Stomach smooth muscle (tissue), 2 donors: Measurements from ENCODE around the gene USP12.

Experiments
- H3K27ac ChIP-seq: one replicate; pipeline ENCODE4 v1.7.0; 2013; ENCODE audit warnings: mild to moderate bottlenecking, low read length, inconsistent platforms
- H3K27me3 ChIP-seq, 2 donors: one replicate each; pipeline ENCODE4 v1.7.0; 2013; ENCODE audit warnings: low read length in 2 of 2; ENCODE audit not compliant: insufficient read depth in 2 of 2, control insufficient read depth in 1 of 2
- H3K36me3 ChIP-seq, 2 donors: one replicate each; pipeline ENCODE4 v1.7.0; 2013; ENCODE audit warnings: low read length in 2 of 2; ENCODE audit not compliant: control insufficient read depth in 2 of 2, insufficient read depth in 2 of 2
- H3K4me1 ChIP-seq: one replicate; pipeline ENCODE4 v1.7.0; 2013; ENCODE audit warnings: low read length; ENCODE audit not compliant: control insufficient read depth, insufficient read depth
- H3K4me3 ChIP-seq, 2 donors: one replicate each; pipeline ENCODE4 v1.7.0; 2013; ENCODE audit warnings: low read length in 2 of 2
- H3K9ac ChIP-seq, 2 donors: one replicate each; pipeline ENCODE4 v1.7.0; 2013; ENCODE audit warnings: low read length in 2 of 2, mild to moderate bottlenecking in 1 of 2
- H3K9me3 ChIP-seq, 2 donors: one replicate each; pipeline ENCODE4 v1.7.0; 2013; ENCODE audit warnings: low read length in 2 of 2; ENCODE audit not compliant: control insufficient read depth in 2 of 2
- donor health status: healthy.
- donor health status: Pancreatic carcinoma.

USP12 gene

DNA sequence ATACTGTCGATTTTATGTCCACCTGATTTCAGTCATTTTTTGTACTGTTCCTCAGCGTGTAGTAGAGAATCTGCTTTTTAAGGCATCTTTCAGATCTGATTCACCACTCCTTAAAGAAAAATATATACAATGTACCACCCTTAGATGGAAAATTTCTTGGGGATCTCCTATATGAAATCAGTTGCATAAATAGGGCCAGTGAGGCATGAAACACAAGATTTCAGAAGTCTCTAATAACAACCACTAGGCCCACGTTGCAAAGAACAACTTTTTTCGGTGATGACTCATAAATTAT, 1.4 kb downstream of the USP12 start:
- Histone ChIP-seq H3K27me3 (no peaks in the 10 kb centered on the region), H3K4me1 (peaks cover 19% of the 10 kb centered on the region), H3K27ac (peak overlapping the region; percentile 81), H3K9me3 (no peaks in the 10 kb centered on the region), H3K4me3 (peak overlapping the region; percentile 84 to 90), H3K36me3 (no peaks in the 10 kb centered on the region), H3K9ac (peak overlapping the region; percentile 86 to 87)

DNA sequence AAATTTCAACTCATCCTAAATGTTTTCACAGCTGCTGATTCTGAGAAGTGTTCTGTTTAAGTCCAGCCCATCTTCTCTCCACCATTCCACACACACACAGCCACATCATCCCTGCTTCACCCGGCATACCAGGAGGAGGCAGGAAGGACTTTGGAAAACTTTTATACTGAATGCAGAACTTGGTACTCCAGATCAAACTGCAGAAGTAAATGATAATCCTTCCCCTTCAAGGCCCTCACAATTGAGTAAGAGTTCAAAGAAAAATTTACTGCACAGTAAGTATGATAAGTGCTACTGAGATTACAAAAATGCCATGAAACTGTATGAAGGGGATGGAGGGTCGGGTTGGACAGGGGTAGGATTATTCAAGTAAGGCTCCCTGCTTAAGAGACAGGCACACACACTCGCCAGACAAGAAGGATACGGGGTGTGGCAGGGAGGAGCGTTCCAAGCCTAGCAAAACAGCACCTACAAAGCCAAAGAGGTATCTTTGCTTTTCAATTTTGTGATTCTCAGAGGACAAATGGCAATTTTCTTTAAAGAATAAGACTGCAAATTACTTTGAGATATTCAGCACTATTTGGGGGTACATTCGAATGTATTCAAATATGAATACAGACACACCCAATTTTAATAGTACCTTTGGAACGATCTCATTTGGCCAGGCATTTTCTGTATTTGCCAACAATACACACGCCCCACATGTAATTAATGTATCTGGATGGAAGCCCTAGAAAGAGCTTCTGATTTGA, 2.5 kb downstream of the USP12 start:
- H3K4me3 ChIP-seq, result peak overlapping the region; percentile 84 to 90
- peak overlapping the region; percentile 26 for H3K27ac ChIP-seq
- peak overlapping the region in 1 of 2 donors; percentile 86 for H3K9ac ChIP-seq
- no peaks in the 10 kb centered on the region for H3K36me3 ChIP-seq
- H3K9me3 ChIP-seq, result no peaks in the 10 kb centered on the region
- H3K27me3 ChIP-seq, result no peaks in the 10 kb centered on the region
- H3K4me1 ChIP-seq, result peaks cover 19% of the 10 kb centered on the region

DNA sequence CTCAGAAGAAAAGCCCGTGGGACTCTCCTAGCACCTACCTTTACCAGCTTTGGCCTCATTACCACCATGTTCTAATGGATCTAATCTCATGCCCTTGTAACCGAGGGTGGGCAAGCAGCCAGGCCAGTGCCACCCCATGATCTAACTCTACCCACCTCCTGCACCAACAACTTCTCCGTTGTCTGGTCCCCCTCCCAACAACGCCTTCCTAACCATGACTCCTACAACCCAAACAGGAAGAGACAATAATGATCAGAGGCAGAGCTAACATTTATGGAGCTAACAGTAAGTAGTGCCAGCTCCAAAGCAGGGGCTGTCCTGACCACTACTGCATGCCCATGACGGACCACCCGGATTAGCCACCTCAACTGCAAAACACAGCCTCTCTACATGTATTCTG, 3.5 kb downstream of the USP12 start:
- peak overlapping the region in 1 of 2 donors; percentile 47 for H3K4me3 ChIP-seq
- no peaks in the 10 kb centered on the region for H3K9me3 ChIP-seq
- H3K36me3 ChIP-seq, result no peaks in the 10 kb centered on the region
- peaks cover 27% of the 10 kb centered on the region for H3K4me1 ChIP-seq
- peak overlapping the region; percentile 53 for H3K27ac ChIP-seq
- no peaks in the 10 kb centered on the region for H3K27me3 ChIP-seq
- H3K9ac ChIP-seq, result no peak overlapping the region

DNA sequence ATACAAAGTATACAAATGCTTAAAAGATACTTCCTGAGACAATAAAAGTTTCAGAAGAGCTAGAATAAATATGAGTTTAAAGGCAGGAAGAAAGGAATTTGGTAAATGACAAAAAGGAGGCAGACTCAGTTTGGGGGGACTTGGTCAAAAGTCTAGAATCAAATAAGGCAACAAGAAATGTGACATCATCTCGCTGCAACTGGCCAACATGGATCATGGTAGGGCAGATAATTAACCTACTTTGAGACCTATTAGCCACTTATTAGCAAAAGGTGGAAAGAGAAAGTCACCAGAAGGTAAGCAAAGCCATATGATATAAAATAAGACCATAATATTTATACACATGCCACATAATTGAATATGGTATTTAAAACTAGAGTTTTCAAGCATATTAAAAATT, 5.3 kb downstream of the USP12 start:
- H3K36me3 ChIP-seq, result no peaks in the 10 kb centered on the region
- H3K9ac ChIP-seq, result peak overlapping the region in 1 of 2 donors; percentile 16
- no peak overlapping the region for H3K27ac ChIP-seq
- H3K9me3 ChIP-seq, result no peaks in the 10 kb centered on the region
- no peaks in the 10 kb centered on the region for H3K27me3 ChIP-seq
- peaks cover 27% of the 10 kb centered on the region for H3K4me1 ChIP-seq
- no peak overlapping the region for H3K4me3 ChIP-seq

DNA sequence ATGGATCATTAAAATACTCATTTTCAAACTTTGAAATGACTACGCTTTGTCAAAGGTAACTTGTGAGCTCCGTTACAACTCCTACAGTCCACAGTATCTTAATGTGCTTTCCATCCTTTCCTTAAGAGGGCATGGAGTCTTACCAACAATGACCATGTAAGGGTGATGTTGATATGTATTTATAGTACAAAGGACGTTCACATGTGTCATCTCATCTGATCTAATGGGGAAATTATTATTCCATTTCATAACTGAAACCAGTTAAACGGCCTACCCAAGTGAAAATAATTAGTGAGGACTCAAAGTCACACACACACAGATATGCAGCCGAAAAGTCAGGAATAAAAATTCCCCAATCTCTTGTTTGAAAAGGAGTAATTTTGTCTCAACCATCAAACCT, 9.6 kb downstream of the USP12 start:
- peak overlapping the region; percentile 42 for H3K27ac ChIP-seq
- no peaks in the 10 kb centered on the region for H3K27me3 ChIP-seq
- no peaks in the 10 kb centered on the region for H3K9me3 ChIP-seq
- peak overlapping the region; percentile 1 to 10 for H3K4me3 ChIP-seq
- H3K36me3 ChIP-seq, result no peaks in the 10 kb centered on the region
- H3K4me1 ChIP-seq, result peaks cover 10% of the 10 kb centered on the region
- peak overlapping the region in 1 of 2 donors; percentile 14 for H3K9ac ChIP-seq

DNA sequence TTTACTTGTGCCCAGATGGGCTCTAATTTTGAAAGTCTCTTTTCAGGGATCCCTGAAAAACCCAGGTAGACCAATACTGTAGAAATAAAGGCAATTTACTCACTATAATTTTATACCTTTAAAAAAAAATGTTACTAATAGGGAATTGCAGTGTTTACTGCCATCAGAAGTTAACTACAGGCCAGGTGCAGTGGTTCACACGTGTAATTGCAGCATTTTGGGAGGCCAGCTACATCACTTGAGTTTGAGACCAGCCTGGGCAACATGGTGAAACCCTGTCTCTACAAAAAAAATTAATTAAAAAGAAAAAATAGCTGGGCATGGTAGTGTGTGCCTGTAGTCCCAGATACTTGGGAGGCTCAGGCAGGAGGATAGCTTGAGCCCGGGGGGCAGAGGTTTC, 10.2 kb downstream of the USP12 start:
- no peaks in the 10 kb centered on the region for H3K36me3 ChIP-seq
- no peak overlapping the region for H3K4me3 ChIP-seq
- H3K27me3 ChIP-seq, result no peaks in the 10 kb centered on the region
- H3K27ac ChIP-seq, result peak overlapping the region; percentile 42
- peaks cover 10% of the 10 kb centered on the region for H3K4me1 ChIP-seq
- H3K9ac ChIP-seq, result no peak overlapping the region
- no peaks in the 10 kb centered on the region for H3K9me3 ChIP-seq

DNA sequence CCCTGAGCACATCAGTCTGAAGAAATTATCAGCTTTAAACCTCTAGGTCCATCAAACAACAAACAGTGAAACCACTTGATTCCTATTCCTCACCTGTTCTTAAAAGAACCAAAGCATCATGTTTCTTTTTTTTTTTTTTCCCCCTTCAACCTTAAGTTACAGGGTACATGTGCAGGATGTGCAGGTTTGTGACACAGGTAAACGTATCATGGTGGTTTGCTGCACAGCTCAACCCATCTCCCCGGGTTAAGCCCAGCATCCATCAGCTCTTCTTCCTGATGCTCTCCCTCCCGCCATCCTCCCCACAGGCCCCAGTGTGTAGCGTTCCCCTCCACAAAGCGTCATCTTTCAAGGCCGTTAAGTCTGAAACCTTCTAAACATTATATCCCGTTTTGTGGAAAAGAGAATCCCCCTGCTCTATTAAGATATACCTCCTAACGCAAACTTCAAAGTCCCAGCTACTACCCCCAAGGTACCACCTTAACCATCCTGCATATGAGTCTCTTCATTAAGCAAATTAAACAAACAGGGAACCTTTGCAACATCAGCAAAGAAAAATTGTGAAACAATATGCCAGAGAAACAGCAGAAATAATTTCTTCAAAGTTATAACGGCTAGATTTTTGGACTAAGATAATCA, 10.8 kb downstream of the USP12 start:
- no peaks in the 10 kb centered on the region for H3K27me3 ChIP-seq
- no peak overlapping the region for H3K4me3 ChIP-seq
- H3K27ac ChIP-seq, result no peak overlapping the region
- H3K9me3 ChIP-seq, result no peaks in the 10 kb centered on the region
- no peaks in the 10 kb centered on the region for H3K36me3 ChIP-seq
- H3K9ac ChIP-seq, result no peak overlapping the region
- peaks cover 10% of the 10 kb centered on the region for H3K4me1 ChIP-seq

DNA sequence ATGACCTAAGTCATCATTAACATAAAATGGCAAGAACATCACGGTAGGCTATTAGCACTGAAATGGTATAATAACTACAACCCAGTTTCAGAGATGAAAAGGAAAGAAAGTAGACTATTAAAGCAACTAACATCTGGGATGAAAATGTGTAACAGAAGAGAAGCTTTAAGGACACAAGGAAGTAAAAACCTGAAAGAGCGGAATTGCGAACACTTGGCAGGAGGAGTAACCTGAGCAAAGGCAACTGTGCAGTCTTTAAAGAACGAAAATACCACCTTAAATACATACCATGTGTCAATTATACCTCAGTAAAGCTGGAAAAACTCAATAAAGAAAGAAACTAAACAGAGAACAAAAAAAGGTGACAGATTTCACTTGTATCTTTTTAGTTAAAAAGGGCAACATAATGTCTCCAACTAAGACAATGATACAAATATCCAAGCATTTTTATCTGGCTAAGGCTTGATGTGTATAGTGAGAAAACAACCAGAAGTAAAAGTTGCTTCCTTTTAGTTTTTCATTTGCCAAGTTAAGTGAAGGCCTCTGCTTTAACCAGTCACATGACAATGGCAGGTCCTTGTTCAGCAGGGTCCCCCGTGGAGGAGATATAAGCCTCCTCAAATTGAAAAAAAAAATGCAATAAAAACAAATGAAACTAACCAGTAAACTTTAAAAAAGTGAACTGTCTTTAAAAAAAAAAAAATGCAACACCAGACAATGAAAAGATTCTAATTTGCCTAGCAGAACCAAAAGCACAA, 11.6 kb downstream of the USP12 start:
- Histone ChIP-seq H3K27me3 (no peaks in the 10 kb centered on the region), H3K9ac (no peak overlapping the region), H3K27ac (no peak overlapping the region), H3K4me1 (peaks cover 10% of the 10 kb centered on the region), H3K4me3 (no peak overlapping the region), H3K9me3 (no peaks in the 10 kb centered on the region), H3K36me3 (no peaks in the 10 kb centered on the region)

DNA sequence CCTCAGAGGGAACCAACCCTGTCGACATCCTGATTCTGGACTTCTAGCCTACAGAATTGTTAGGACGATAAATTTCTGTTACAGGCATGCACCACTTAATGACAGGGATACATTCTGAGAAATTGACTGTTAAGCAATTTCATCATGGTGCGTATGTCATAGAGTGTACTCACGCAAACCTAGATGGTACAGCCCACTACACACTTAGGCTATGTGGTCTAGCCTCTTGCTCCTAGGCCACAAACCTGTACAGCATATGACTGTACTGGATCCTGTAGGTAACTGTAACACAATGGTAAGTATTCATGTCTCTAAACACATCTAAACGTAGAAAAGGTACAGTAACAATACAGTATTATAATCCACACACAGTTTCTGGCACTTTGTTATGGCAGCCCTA, 13.3 kb downstream of the USP12 start:
- no peaks in the 10 kb centered on the region for H3K36me3 ChIP-seq
- H3K4me1 ChIP-seq, result peaks cover 5% of the 10 kb centered on the region
- H3K4me3 ChIP-seq, result no peak overlapping the region
- no peaks in the 10 kb centered on the region for H3K9me3 ChIP-seq
- H3K27me3 ChIP-seq, result no peaks in the 10 kb centered on the region
- no peak overlapping the region for H3K9ac ChIP-seq
- no peak overlapping the region for H3K27ac ChIP-seq

DNA sequence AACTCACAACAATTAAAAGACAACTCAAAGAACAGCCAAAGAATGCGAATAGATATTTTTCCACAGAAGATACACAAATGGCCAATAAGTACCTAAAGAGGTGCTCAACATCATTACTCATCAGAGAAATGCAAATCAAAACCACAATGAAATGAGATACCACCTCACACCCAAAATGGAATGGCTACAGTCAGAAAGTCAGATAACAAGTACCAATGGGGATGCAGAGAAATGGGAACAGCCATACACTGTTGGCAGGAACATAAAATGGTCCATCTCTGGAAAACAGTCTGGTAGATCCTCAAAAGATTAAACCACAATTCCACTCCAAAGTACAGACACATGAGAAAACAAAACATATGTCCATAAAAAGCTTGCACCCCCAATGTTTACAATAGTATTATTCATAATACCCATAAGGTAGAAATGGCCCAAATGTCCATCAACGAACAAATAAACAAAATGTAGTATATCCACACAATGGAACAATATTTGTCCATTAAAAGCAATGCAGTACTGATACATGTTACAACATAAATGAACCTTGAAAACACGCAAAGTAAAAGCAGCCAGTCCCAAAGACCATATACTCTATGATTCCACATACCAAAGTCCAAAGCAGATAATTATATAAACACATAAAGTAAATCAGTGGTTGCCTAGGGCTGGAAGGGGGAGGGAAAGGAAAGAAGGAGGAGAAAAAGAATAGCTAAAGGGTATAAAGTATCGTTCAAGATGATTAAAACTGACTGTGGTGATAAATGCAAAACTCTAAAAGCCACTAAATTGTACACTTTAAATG, 19.6 kb downstream of the USP12 start:
- H3K4me3 ChIP-seq, result no peak overlapping the region
- no peak overlapping the region for H3K27ac ChIP-seq
- H3K4me1 ChIP-seq, result peaks cover 6% of the 10 kb centered on the region
- no peaks in the 10 kb centered on the region for H3K9me3 ChIP-seq
- H3K9ac ChIP-seq, result no peak overlapping the region
- H3K27me3 ChIP-seq, result no peaks in the 10 kb centered on the region
- H3K36me3 ChIP-seq, result no peaks in the 10 kb centered on the region
